Glomerular visceral epithelial cell (primary cell): Measurements from ENCODE around the gene PLPP1.

Experiments used
- DNase-seq: peaks from one replicate; pipeline ENCODE4 v3.0.0-alpha.2; 2016; ENCODE audit errors: extremely low spot score

The PLPP1 gene

GRCh38 chr5:55534436-55535198 lies at the start of gene PLPP1:
PLPP1 (minus strand) TSS chr5:55534964; CDS start chr5:55534629, 335 bp downstream.
- DNase-seq, result peak; percentile 91

GRCh38 chr5:55583578-55583977 lies 48.8 kb upstream of the PLPP1 start:
- DNase-seq, result no peak

- no peak for DNase-seq
Observed at GRCh38 chr5:55582256-55582655, 47.5 kb upstream of the PLPP1 start.

GRCh38 chr5:55580042-55580441 lies 45.3 kb upstream of the PLPP1 start:
- no peak for DNase-seq

GRCh38 chr5:55578771-55579170 lies 44.0 kb upstream of the PLPP1 start:
- no peak for DNase-seq

GRCh38 chr5:55577353-55578060 lies 42.7 kb upstream of the PLPP1 start:
- DNase-seq, result no peak

- DNase-seq, result no peak
Observed at GRCh38 chr5:55576661-55577060, 41.9 kb upstream of the PLPP1 start.

- DNase-seq, result no peak
Observed at GRCh38 chr5:55575815-55576583, 41.2 kb upstream of the PLPP1 start.

- DNase-seq, result no peak
Observed at GRCh38 chr5:55572600-55572999, 37.8 kb upstream of the PLPP1 start.

GRCh38 chr5:55572020-55572419 lies 37.3 kb upstream of the PLPP1 start:
- DNase-seq, result no peak

GRCh38 chr5:55570570-55570969 lies 35.8 kb upstream of the PLPP1 start:
- no peak for DNase-seq

GRCh38 chr5:55570026-55570425 lies 35.3 kb upstream of the PLPP1 start:
- DNase-seq, result peak; percentile 9

- DNase-seq, result no peak
Observed at GRCh38 chr5:55569513-55569865, 34.7 kb upstream of the PLPP1 start.

- no peak for DNase-seq
Observed at GRCh38 chr5:55568654-55569512, 34.1 kb upstream of the PLPP1 start.

- DNase-seq, result no peak
Observed at GRCh38 chr5:55564721-55565120, 30.0 kb upstream of the PLPP1 start.

GRCh38 chr5:55558484-55558883 lies 23.7 kb upstream of the PLPP1 start:
- no peak for DNase-seq

GRCh38 chr5:55557123-55557522 lies 22.4 kb upstream of the PLPP1 start:
- DNase-seq, result no peak

GRCh38 chr5:55554585-55555202 lies 19.9 kb upstream of the PLPP1 start:
- no peak for DNase-seq

GRCh38 chr5:55551904-55552303 lies 17.1 kb upstream of the PLPP1 start:
- DNase-seq, result no peak

- DNase-seq, result no peak
Observed at GRCh38 chr5:55551358-55551757, 16.6 kb upstream of the PLPP1 start.

GRCh38 chr5:55547781-55548180 lies 13.0 kb upstream of the PLPP1 start:
- no peak for DNase-seq
